ENCODE data around the gene MARCHF10. TPM values are rescaled to one million over a fixed set of nuclear protein-coding genes. Genes with fewer than 3 reads are reported as not detected.
A peak's percentile ranks its signal among the peaks of the same experiment; 100 is the strongest.

The MARCHF10 gene
- total and polyA plus RNA-seq, 2 donors (not counting 3 experiments of a cell fraction or from before 2014, with no cell fraction given) = 0.11 TPM; not detected in 1

DNA sequence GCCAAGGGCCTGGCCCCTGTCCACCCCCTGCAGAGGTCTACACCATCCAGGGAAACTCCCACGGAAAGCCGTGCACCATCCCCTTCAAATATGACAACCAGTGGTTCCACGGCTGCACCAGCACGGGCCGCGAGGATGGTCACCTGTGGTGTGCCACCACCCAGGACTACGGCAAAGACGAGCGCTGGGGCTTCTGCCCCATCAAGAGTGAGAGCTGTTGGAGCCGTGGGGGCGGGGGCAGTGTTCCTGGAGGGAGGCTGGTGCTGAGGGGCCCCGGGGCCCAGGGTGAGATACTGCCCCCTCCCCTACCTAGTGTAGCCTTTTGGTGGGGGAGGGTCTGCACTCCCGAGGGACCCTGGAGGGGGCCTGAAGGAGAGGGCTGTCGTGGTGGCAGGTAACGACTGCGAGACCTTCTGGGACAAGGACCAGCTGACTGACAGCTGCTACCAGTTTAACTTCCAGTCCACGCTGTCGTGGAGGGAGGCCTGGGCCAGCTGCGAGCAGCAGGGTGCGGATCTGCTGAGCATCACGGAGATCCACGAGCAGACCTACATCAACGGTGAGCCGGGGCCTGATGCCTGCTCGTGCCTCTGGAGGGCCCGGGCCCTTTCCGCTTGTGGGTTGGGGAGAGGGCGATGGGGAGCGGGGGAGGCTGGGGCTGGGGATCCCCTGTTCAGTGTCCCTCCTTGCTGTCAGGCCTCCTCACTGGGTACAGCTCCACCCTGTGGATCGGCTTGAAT lies 141.9 kb downstream of the MARCHF10 start:
- no peaks in the 10 kb centered on the region for H3K27me3 ChIP-seq (ENCODE audit: control insufficient read depth in 2 of 2, insufficient read depth in 2 of 2, low read length in 2 of 2)
- dilution Hi-C loops (cut with MboI; ENCODE audit: extremely low pct_ligation_motif_present, low sequenced_read_pairs) = no loop called here
- no peaks in the 10 kb centered on the region for H3K4me1 ChIP-seq (ENCODE audit: control insufficient read depth, extremely low read depth, insufficient read depth, low read length)
- intact Hi-C loops (cut with micrococcal nuclease) = no loop called here
- no peak overlapping the region for H3K4me2 ChIP-seq (ENCODE audit: insufficient read depth, low read length)
- H3K4me3 ChIP-seq (replicated peaks in 1 of 3; ENCODE audit: insufficient read depth in 1 of 3, low read depth in 1 of 3, low read length in 3 of 3) = no peak overlapping the region
- H3K9me1 ChIP-seq (replicated peaks; ENCODE audit: control insufficient read depth, extremely low read depth, insufficient read depth, low read length) = no peaks in the 10 kb centered on the region
- ChIA-PET POLR2A (no interaction called here), CTCF (interaction anchor here (3.3 kb wide), 1 partner anchor 113 kb away, joined by 9 read pairs; no protein-coding TSS in a partner anchor)
- TF ChIP-seq GATA2 (IDR thresholded peaks at IDR 0.05; ENCODE audit: insufficient read depth, insufficient read length, low read depth, low read length) = no peak
- no peak for TF ChIP-seq JUN (IDR thresholded peaks at IDR 0.05; ENCODE audit: borderline replicate concordance, insufficient read depth, insufficient read length, low read depth)
- TF ChIP-seq EZH2 (IDR thresholded peaks at IDR 0.05; ENCODE audit: borderline replicate concordance, low read depth, low read length, severe bottlenecking) = no peak
- TF ChIP-seq FOS (IDR thresholded peaks at IDR 0.05; ENCODE audit: borderline replicate concordance, insufficient read depth, low read length) = no peak
- no peak for TF ChIP-seq POLR2A (IDR thresholded peaks at IDR 0.05; ENCODE audit: low read depth, low read length)
- no peak for TF ChIP-seq MAX (IDR thresholded peaks at IDR 0.05; ENCODE audit: insufficient read depth, insufficient read length)
- no peak for TF ChIP-seq POLR2AphosphoS5 (IDR thresholded peaks at IDR 0.05; ENCODE audit: insufficient read depth, low read depth, low read length)
- no peak for TF ChIP-seq CTCF (IDR thresholded peaks at IDR 0.05; ENCODE audit: extremely low read depth in 1 of 2, insufficient read depth in 1 of 2, low read depth in 1 of 2, low read length in 2 of 2)
- no peak for TF ChIP-seq MYC (IDR thresholded peaks at IDR 0.05; ENCODE audit: low read depth, low read length)
- no peak overlapping the region for H3K27ac ChIP-seq (ENCODE audit: insufficient read depth, low read depth, low read length)
- TSS peak; percentile 39 for BruUV-seq (replicated peaks)
- no peaks in the 10 kb centered on the region for H4K20me1 ChIP-seq (replicated peaks; ENCODE audit: control insufficient read depth, extremely low read depth, insufficient read depth, low read length)
- H3K9ac ChIP-seq (replicated peaks; ENCODE audit: extremely low read depth, insufficient read depth, low read length) = no peak overlapping the region
- no peaks in the 10 kb centered on the region for H3K79me2 ChIP-seq (ENCODE audit: control insufficient read depth, insufficient read depth, low read length)
- peaks cover 2% of the 10 kb centered on the region in 2 experiments for H3K36me3 ChIP-seq (ENCODE audit: control insufficient read depth in 2 of 2, extremely low read depth in 1 of 2, insufficient read depth in 2 of 2, low read length in 2 of 2)
- no peak overlapping the region for H2AFZ ChIP-seq (ENCODE audit: low read depth, low read length)
- H3K9me3 ChIP-seq (replicated peaks; ENCODE audit: control insufficient read depth, insufficient read depth, low read length) = no peaks in the 10 kb centered on the region
- FAIRE-seq (no peak), DNase-seq (ENCODE audit: low read depth, low spot score) (no peak)
